Lower lobe of right lung (tissue), 2 donors: ENCODE data around the gene LPCAT3. TPM values are rescaled to one million over a fixed set of nuclear protein-coding genes. Genes with fewer than 3 reads are reported as not detected.
"Not testable (repeated sequence)": the region's sequence is repeated elsewhere in the genome, so short reads cannot be mapped to it uniquely, and the experiment has no call there.

Experiments used
- ATAC-seq, 2 donors: fragments of 200-7000 bp; cut with Tn5 transposase; one replicate each; pipeline ENCODE4 v1.9.1; 2020 to 2022; ENCODE audit warnings: mild to moderate bottlenecking in 2 of 2, moderate library complexity in 2 of 2
- DNase-seq: peaks from one replicate; pipeline ENCODE4 v3.0.0-alpha.2; 2020
- H3K27ac ChIP-seq: fragments of 200-600 bp; one replicate; pipeline ENCODE4 v1.8.0; 2022
- H3K27me3 ChIP-seq: fragments of 200-600 bp; one replicate; pipeline ENCODE4 v1.8.0; 2022; ENCODE audit warnings: low read depth
- H3K36me3 ChIP-seq: fragments of 200-600 bp; one replicate; pipeline ENCODE4 v1.8.0; 2022; ENCODE audit warnings: mild to moderate bottlenecking
- H3K4me1 ChIP-seq: fragments of 200-600 bp; one replicate; pipeline ENCODE4 v1.8.0; 2022
- H3K4me3 ChIP-seq: fragments of 200-600 bp; one replicate; pipeline ENCODE4 v1.8.0; 2022; ENCODE audit warnings: mild to moderate bottlenecking
- H3K9me3 ChIP-seq: fragments of 200-600 bp; one replicate; pipeline ENCODE4 v1.8.0; 2022
- intact Hi-C: fragments of 100-400 bp; cut with DNase I; formaldehyde crosslinking; loops from one replicate; pipeline ENCODE4 v1.11.0; 2022
- total RNA-seq: library from RNA; stranded (reverse); fragmentation: NEBNext Ultra II Directional; extraction: Animal tissue kit (Norgen Biotek cat#: 25700); gene quantifications from one replicate; pipeline ENCODE4 v1.2.1, GENCODE V29; 2021
- TF ChIP-seq, protein P1 (sequence below): fragments of 200-600 bp; IDR thresholded peaks from one replicate; pipeline ENCODE4 v1.8.0; 2022; ENCODE audit warnings: antibody characterized with exemption, mild to moderate bottlenecking
- donor health status: DM: no; HTN: yes; CAD: no; lungs with severe emphysema.

LPCAT3 gene
- total RNA-seq, 1 donor from 2014 or later, result 67.7 TPM

- TF ChIP-seq, protein P1, sequence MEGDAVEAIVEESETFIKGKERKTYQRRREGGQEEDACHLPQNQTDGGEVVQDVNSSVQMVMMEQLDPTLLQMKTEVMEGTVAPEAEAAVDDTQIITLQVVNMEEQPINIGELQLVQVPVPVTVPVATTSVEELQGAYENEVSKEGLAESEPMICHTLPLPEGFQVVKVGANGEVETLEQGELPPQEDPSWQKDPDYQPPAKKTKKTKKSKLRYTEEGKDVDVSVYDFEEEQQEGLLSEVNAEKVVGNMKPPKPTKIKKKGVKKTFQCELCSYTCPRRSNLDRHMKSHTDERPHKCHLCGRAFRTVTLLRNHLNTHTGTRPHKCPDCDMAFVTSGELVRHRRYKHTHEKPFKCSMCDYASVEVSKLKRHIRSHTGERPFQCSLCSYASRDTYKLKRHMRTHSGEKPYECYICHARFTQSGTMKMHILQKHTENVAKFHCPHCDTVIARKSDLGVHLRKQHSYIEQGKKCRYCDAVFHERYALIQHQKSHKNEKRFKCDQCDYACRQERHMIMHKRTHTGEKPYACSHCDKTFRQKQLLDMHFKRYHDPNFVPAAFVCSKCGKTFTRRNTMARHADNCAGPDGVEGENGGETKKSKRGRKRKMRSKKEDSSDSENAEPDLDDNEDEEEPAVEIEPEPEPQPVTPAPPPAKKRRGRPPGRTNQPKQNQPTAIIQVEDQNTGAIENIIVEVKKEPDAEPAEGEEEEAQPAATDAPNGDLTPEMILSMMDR, result no peak
- Histone ChIP-seq H3K27me3 (no peaks in the 10 kb centered on the region), H3K36me3 (peaks cover 4% of the 10 kb centered on the region), H3K4me1 (peaks cover 27% of the 10 kb centered on the region), H3K9me3 (no peaks in the 10 kb centered on the region), H3K27ac (no peak overlapping the region), H3K4me3 (no peak overlapping the region)
- ATAC-seq (peak in 1 of 2 donors; percentile 43), DNase-seq (peak; percentile 55)
- intact Hi-C loops, result no loop called here
These were observed 40.0 kb upstream of the LPCAT3 start for GRCh38 chr12:7058163-7058845.

GRCh38 chr12:7055736-7056135 lies 37.5 kb upstream of the LPCAT3 start:
- H3K4me3 ChIP-seq, H3K9me3 ChIP-seq, DNase-seq, H3K36me3 ChIP-seq, intact Hi-C loops, ATAC-seq, H3K27ac ChIP-seq, H3K27me3 ChIP-seq: not testable (repeated sequence)
- peaks cover 20% of the 10 kb centered on the region for H3K4me1 ChIP-seq

DNA sequence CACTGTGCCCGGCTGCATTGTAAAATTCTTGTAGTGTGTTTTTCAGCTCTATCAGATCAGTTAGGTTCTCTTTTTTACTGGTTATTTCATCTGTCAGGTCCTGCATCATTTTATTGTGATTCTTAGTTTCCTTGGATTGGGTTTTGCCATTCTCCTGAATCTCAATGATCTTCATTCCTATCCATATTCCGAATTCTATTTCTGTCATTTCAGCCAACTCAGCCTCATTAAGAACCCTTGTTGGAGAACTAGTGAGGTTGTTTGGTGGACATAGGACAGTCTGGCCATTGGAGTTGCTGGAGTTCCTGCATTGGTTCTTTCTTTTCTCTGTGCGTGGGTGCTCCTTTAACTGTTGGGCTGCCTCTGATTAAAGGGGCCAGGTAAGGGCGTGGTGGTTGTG lies 36.6 kb upstream of the LPCAT3 start:
- Histone ChIP-seq H3K4me3 (no peak overlapping the region), H3K36me3 (no peaks in the 10 kb centered on the region), H3K27ac (no peak overlapping the region), H3K4me1 (peaks cover 13% of the 10 kb centered on the region), H3K27me3 (no peaks in the 10 kb centered on the region), H3K9me3 (no peaks in the 10 kb centered on the region)
- DNase-seq, result no peak
- intact Hi-C loops, result no loop called here
- TF ChIP-seq, protein P1, result no peak
- ATAC-seq, result no peak

GRCh38 chr12:7049973-7050372 lies 31.7 kb upstream of the LPCAT3 start:
- H3K36me3 ChIP-seq, H3K27ac ChIP-seq, H3K9me3 ChIP-seq, H3K4me3 ChIP-seq, H3K4me1 ChIP-seq, H3K27me3 ChIP-seq, ATAC-seq, DNase-seq, intact Hi-C loops: not testable (repeated sequence)

DNA sequence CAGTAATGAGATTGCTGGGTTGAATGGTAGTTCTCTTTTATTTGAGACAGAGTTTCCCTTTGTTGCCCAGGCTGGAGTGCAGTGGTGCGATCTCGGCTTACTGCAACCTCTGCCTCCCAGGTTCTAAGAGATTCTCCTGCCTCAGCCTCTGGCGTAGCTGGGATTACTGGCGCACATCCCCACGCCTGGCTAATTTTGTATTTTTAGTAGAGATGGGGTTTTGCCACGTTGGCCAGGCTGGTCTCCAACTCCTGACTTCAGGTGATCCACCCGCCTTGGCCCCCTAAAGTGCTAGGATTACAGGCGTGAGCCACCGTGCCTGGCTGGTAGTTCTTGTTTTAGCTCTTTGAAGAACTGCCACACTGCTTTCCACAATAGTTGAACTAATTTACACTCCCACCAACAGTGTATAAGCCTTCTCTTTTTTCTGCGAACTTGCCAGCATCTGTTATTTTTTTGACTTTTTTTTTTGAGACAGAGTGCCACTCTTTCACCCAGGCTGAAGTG lies 31.2 kb upstream of the LPCAT3 start:
- DNase-seq, H3K4me1 ChIP-seq, H3K9me3 ChIP-seq, ATAC-seq, intact Hi-C loops, H3K27ac ChIP-seq, H3K36me3 ChIP-seq, H3K27me3 ChIP-seq, H3K4me3 ChIP-seq: not testable (repeated sequence)

DNA sequence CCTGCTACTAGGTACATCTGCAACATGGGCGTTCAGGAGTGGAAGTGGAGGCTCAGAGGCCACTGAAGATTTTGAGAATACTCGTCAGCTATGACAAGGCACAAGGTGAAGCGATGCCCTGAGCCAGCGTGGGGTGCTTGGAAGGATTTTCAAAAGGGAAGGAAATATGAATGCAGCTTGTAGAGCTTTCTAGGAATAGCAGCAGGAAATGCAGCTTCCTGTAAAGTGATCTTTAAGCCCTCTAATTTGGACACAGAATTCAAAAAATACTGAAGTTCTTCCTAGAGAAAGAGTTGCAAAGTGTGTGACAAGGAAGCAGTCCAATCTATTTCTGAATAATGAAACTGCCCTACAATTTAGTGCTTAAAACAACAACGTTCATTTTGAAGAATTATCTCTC lies 29.0 kb upstream of the LPCAT3 start:
- H3K4me3 ChIP-seq, result no peak overlapping the region
- no peak for DNase-seq
- H3K36me3 ChIP-seq, result no peaks in the 10 kb centered on the region
- no peaks in the 10 kb centered on the region for H3K9me3 ChIP-seq
- H3K4me1 ChIP-seq, result peaks cover 4% of the 10 kb centered on the region
- no peak overlapping the region for H3K27ac ChIP-seq
- no peaks in the 10 kb centered on the region for H3K27me3 ChIP-seq
- TF ChIP-seq, protein P1, result no peak
- no peak for ATAC-seq
- intact Hi-C loops, result no loop called here

GRCh38 chr12:7046383-7047105 lies 28.3 kb upstream of the LPCAT3 start:
- H3K27ac ChIP-seq, result no peak overlapping the region
- no peaks in the 10 kb centered on the region for H3K9me3 ChIP-seq
- peaks cover 4% of the 10 kb centered on the region for H3K4me1 ChIP-seq
- no peaks in the 10 kb centered on the region for H3K27me3 ChIP-seq
- DNase-seq (no peak), ATAC-seq (peak in 1 of 2 donors; percentile 42)
- H3K4me3 ChIP-seq, result no peak overlapping the region
- no peaks in the 10 kb centered on the region for H3K36me3 ChIP-seq
- TF ChIP-seq, protein P1, result no peak
- intact Hi-C loops, result no loop called here
